ENCODE results near the gene PAM. TPM values are rescaled to one million over a fixed set of nuclear protein-coding genes. Genes with fewer than 3 reads are reported as not detected.

The PAM gene
- total RNA-seq, 1 experiment from 2014 or later: 131 TPM

- Histone ChIP-seq H3K27ac (ENCODE audit: low read length) (no peak overlapping the region), H3K36me3 (ENCODE audit: control insufficient read depth, insufficient read depth, low read length) (no peaks in the 10 kb centered on the region), H3K9me3 (ENCODE audit: control insufficient read depth, insufficient read depth, low read depth, low read length) (no peaks in the 10 kb centered on the region), H3K27me3 (ENCODE audit: control insufficient read depth, insufficient read depth, low read length) (no peaks in the 10 kb centered on the region), H3K4me1 (ENCODE audit: control insufficient read depth, insufficient read depth, low read length) (no peaks in the 10 kb centered on the region), H3K4me3 (ENCODE audit: low read depth in 2 of 2, low read length in 2 of 2) (no peak overlapping the region)
- DNase-seq (ENCODE audit: low read depth, low spot score): no peak
- ATAC-seq: no peak
- intact Hi-C loops (cut with micrococcal nuclease; ENCODE audit: unreplicated experiment) (no loop called here), in situ Hi-C loops (cut with HindIII; ENCODE audit: low pct_unique_long_range_greater_than_20kb, low sequenced_read_pairs) (no loop called here)
- BruUV-seq (replicated peaks): no TSS peak
- TF ChIP-seq REST (IDR thresholded peaks at IDR 0.05; ENCODE audit: insufficient read depth in 1 of 2, low read depth in 2 of 2, low read length in 1 of 2) (no peak), SIN3A (IDR thresholded peaks at IDR 0.05; ENCODE audit: borderline replicate concordance, insufficient read depth, low read depth, low read length) (no peak), TCF7L2 (IDR thresholded peaks at IDR 0.05; ENCODE audit: low read depth, low read length) (no peak), POLR2AphosphoS5 (IDR thresholded peaks at IDR 0.05; ENCODE audit: low read depth, low read length) (no peak), CTCF (IDR thresholded peaks at IDR 0.05) (no peak)
- ChIA-PET CTCF (no interaction called here), POLR2A (no interaction called here)
These were observed 227.0 kb downstream of the PAM start for GRCh38 chr5:102981957-102982635.

- no peak for ATAC-seq
- no peaks in the 10 kb centered on the region for H3K4me1 ChIP-seq (ENCODE audit: control insufficient read depth, insufficient read depth, low read length)
- intact Hi-C loops (cut with micrococcal nuclease; ENCODE audit: unreplicated experiment) (no loop called here), in situ Hi-C loops (cut with HindIII; ENCODE audit: low pct_unique_long_range_greater_than_20kb, low sequenced_read_pairs) (no loop called here)
- no peaks in the 10 kb centered on the region for H3K36me3 ChIP-seq (ENCODE audit: control insufficient read depth, insufficient read depth, low read length)
- no TSS peak for BruUV-seq (replicated peaks)
- DNase-seq (ENCODE audit: low read depth, low spot score): no peak
- H3K27ac ChIP-seq (ENCODE audit: low read length): no peak overlapping the region
- CTCF ChIA-PET: no interaction called here
- H3K4me3 ChIP-seq (ENCODE audit: low read depth in 2 of 2, low read length in 2 of 2): no peak overlapping the region
- POLR2A ChIA-PET: no interaction called here
- no peaks in the 10 kb centered on the region for H3K9me3 ChIP-seq (ENCODE audit: control insufficient read depth, insufficient read depth, low read depth, low read length)
- TF ChIP-seq REST (IDR thresholded peaks at IDR 0.05; ENCODE audit: insufficient read depth in 1 of 2, low read depth in 2 of 2, low read length in 1 of 2): no peak
- TF ChIP-seq CTCF (IDR thresholded peaks at IDR 0.05): no peak
- TF ChIP-seq SIN3A (IDR thresholded peaks at IDR 0.05; ENCODE audit: borderline replicate concordance, insufficient read depth, low read depth, low read length): no peak
- no peak for TF ChIP-seq TCF7L2 (IDR thresholded peaks at IDR 0.05; ENCODE audit: low read depth, low read length)
- no peak for TF ChIP-seq POLR2AphosphoS5 (IDR thresholded peaks at IDR 0.05; ENCODE audit: low read depth, low read length)
- no peaks in the 10 kb centered on the region for H3K27me3 ChIP-seq (ENCODE audit: control insufficient read depth, insufficient read depth, low read length)
These were observed 231.0 kb downstream of the PAM start for GRCh38 chr5:102986074-102986473.

All from Panc1 (cell line).